Loucy (cell line): ENCODE measurements around the gene PDGFC.

Source experiments
- H2AFZ ChIP-seq: fragments of 200-600 bp; sonication (generic); 2 replicates; pipeline ENCODE4 v1.6.0; 2016; ENCODE audit warnings: antibody characterized with exemption, mild to moderate bottlenecking, low read length, moderate library complexity
- H3F3A ChIP-seq: fragments of 200-600 bp; 2 replicates; pipeline ENCODE4 v1.6.0; 2016; ENCODE audit warnings: antibody characterized with exemption, low read depth, mild to moderate bottlenecking
- H3K27me3 ChIP-seq: fragments of 200-600 bp; sonication (generic); 2 replicates; pipeline ENCODE4 v1.6.1; 2014; ENCODE audit warnings: low read length, mild to moderate bottlenecking; ENCODE audit not compliant: insufficient read depth, poor library complexity, severe bottlenecking
- H3K36me3 ChIP-seq: fragments of 200-600 bp; sonication (generic); 2 replicates; pipeline ENCODE4 v1.6.1; 2016; ENCODE audit warnings: low read length; ENCODE audit not compliant: insufficient read depth
- H3K4me1 ChIP-seq: fragments of 200-600 bp; sonication (generic); 2 replicates; pipeline ENCODE4 v1.5.1; 2014; ENCODE audit warnings: low read length, mild to moderate bottlenecking; ENCODE audit not compliant: insufficient read depth, poor library complexity, severe bottlenecking
- H3K4me2 ChIP-seq: fragments of 200-600 bp; sonication (generic); 2 replicates; pipeline ENCODE4 v1.6.0; 2014; ENCODE audit warnings: antibody characterized with exemption, low read length, low read depth, mild to moderate bottlenecking; ENCODE audit not compliant: poor library complexity, severe bottlenecking
- H3K4me3 ChIP-seq: fragments of 200-600 bp; sonication (generic); 2 replicates; pipeline ENCODE4 v1.5.1; 2014; ENCODE audit warnings: low read length, mild to moderate bottlenecking, mixed read lengths; ENCODE audit not compliant: poor library complexity, severe bottlenecking
- H3K79me2 ChIP-seq: fragments of 200-600 bp; sonication (generic); 2 replicates; pipeline ENCODE4 v1.6.1; 2014; ENCODE audit warnings: low read length; ENCODE audit not compliant: insufficient read depth
- H3K9ac ChIP-seq: fragments of 200-600 bp; sonication (generic); 2 replicates; pipeline ENCODE4 v1.6.0; 2014; ENCODE audit warnings: mild to moderate bottlenecking, low read depth, low read length, moderate library complexity; ENCODE audit not compliant: poor library complexity, severe bottlenecking
- H3K9me2 ChIP-seq: fragments of 200-600 bp; sonication (generic); replicated peaks from 2 replicates; pipeline ENCODE4 v1.6.1; 2016; ENCODE audit warnings: low read depth, low read length, mixed read lengths
- H3K9me3 ChIP-seq: fragments of 200-600 bp; sonication (generic); 2 replicates; pipeline ENCODE4 v1.6.1; 2014; ENCODE audit warnings: mild to moderate bottlenecking, antibody characterized with exemption, low read length, low read depth; ENCODE audit not compliant: insufficient read depth
- H4K20me1 ChIP-seq: fragments of 200-600 bp; sonication (generic); 2 replicates; pipeline ENCODE4 v1.6.0; 2014; ENCODE audit warnings: antibody characterized with exemption, low read length, mild to moderate bottlenecking; ENCODE audit not compliant: insufficient read depth, poor library complexity, severe bottlenecking
- CTCF ChIP-seq: fragments of 200-600 bp; sonication (generic); conservative IDR thresholded peaks from 2 replicates; pipeline ENCODE4 v1.5.1; 2014; ENCODE audit warnings: mild to moderate bottlenecking, antibody characterized with exemption, low read length
- EZH2phosphoT487 ChIP-seq: fragments of 200-600 bp; IDR thresholded peaks from 2 replicates; pipeline ENCODE4 v1.6.1; 2018; ENCODE audit warnings: antibody characterized with exemption, mild to moderate bottlenecking, moderate library complexity, borderline replicate concordance

PDGFC gene

GRCh38 chr4:156966836-156967235 is 4.8 kb downstream of the PDGFC start:
- H3K4me3 ChIP-seq: no peak overlapping the region
- H3K9ac ChIP-seq: no peak overlapping the region
- H4K20me1 ChIP-seq: no peaks in the 10 kb centered on the region
- no peaks in the 10 kb centered on the region for H3K36me3 ChIP-seq
- H3K4me1 ChIP-seq: no peaks in the 10 kb centered on the region
- H3K4me2 ChIP-seq: no peak overlapping the region
- H3K9me2 ChIP-seq: no peaks in the 10 kb centered on the region
- TF ChIP-seq EZH2phosphoT487 (no peak), CTCF (no peak)
- H3K27me3 ChIP-seq: no peaks in the 10 kb centered on the region
- no peak overlapping the region for H2AFZ ChIP-seq
- no peaks in the 10 kb centered on the region for H3K79me2 ChIP-seq
- H3K9me3 ChIP-seq: no peaks in the 10 kb centered on the region
- no peaks in the 10 kb centered on the region for H3F3A ChIP-seq

- no peak for TF ChIP-seq EZH2phosphoT487
- no peak for TF ChIP-seq CTCF
- Histone ChIP-seq H3K9me3 (no peaks in the 10 kb centered on the region), H3K9me2 (no peaks in the 10 kb centered on the region), H3K9ac (no peak overlapping the region), H3K36me3 (no peaks in the 10 kb centered on the region), H3F3A (no peaks in the 10 kb centered on the region), H2AFZ (no peak overlapping the region), H4K20me1 (no peaks in the 10 kb centered on the region), H3K27me3 (no peaks in the 10 kb centered on the region), H3K79me2 (no peaks in the 10 kb centered on the region), H3K4me3 (no peak overlapping the region), H3K4me1 (no peaks in the 10 kb centered on the region), H3K4me2 (no peak overlapping the region)
These were observed 8.2 kb downstream of the PDGFC start for GRCh38 chr4:156963419-156963818.

GRCh38 chr4:156962528-156962974 is 9.0 kb downstream of the PDGFC start:
- no peak overlapping the region for H3K4me2 ChIP-seq

More at GRCh38 chr4:156962528-156962974, 9.0 kb downstream of the PDGFC start:
- Histone ChIP-seq H4K20me1 (no peaks in the 10 kb centered on the region), H3F3A (no peaks in the 10 kb centered on the region), H3K9me2 (no peaks in the 10 kb centered on the region), H3K9ac (no peak overlapping the region), H3K4me3 (no peak overlapping the region), H3K9me3 (no peaks in the 10 kb centered on the region), H3K36me3 (no peaks in the 10 kb centered on the region), H3K79me2 (no peaks in the 10 kb centered on the region), H2AFZ (no peak overlapping the region), H3K27me3 (no peaks in the 10 kb centered on the region), H3K4me1 (no peaks in the 10 kb centered on the region)
- no peak for TF ChIP-seq CTCF
- TF ChIP-seq EZH2phosphoT487: no peak
